Activated CD4-positive, alpha-beta T cell treated with anti-CD3 and anti-CD28 coated beads for 1 hour (primary cell): ENCODE results near the gene SAMM50.
"Not testable (repeated sequence)": the region's sequence is repeated elsewhere in the genome, so short reads cannot be mapped to it uniquely, and the experiment has no call there.

Source experiments
- DNase-seq: peaks from one replicate; pipeline ENCODE4 v3.0.0-alpha.2; 2020

The SAMM50 gene

DNA sequence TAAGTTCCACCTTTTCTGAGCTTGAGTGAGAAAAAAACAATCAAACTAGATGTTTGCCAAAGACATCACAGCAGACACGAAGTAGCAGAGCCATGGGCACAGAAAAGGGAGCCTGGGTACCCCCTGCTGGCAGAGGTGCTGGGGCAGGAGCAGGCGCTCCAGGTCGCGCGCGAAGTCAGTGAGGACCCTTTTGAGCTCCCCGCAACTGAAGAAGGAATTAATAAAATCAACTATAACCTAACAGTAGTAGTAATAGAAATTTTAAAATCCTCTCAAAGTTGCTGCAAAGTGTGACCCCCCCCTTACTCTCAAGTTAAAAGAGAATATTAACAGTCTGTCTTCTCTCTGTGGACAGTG, 48.8 kb downstream of the SAMM50 start:
- no peak for DNase-seq

DNA sequence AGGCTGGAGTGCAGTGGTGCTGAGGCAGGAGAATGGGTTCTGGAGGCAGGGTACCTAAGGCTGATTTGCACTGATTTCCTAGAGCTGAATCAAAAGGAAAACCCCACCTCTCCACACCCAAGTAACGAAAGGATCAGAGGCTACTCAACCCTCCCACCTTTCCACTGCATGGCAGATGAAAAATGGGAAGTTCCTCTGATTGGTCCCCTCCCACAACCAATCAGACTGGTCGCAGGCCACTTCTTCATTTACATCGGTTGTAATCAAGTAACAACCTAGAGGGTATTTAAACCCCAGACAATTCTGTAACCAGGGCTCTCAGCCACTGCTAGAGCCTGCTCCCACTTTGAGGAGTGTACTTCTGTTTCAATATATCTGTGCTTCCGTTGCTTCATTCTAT, 50.3 kb downstream of the SAMM50 start:
- no peak for DNase-seq

DNA sequence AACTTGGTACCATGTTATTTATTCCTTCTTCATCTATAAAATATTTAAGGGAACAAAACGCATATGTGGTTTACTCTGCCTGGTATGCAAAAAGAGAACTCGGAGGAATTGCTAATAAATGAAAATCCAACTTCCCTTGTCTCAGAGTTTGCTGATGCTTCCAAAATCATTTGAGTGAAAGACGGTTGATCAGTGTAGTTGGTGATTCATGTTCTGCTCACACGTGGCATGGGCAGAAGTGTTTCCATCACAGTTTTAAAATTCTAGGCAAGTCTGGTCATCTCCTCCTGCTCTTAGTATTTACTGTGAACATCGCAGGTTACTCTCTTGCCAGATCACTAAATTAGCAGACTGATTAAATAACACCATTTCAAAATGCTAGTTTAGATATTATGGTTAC, 56.9 kb downstream of the SAMM50 start:
- DNase-seq, result no peak

DNA sequence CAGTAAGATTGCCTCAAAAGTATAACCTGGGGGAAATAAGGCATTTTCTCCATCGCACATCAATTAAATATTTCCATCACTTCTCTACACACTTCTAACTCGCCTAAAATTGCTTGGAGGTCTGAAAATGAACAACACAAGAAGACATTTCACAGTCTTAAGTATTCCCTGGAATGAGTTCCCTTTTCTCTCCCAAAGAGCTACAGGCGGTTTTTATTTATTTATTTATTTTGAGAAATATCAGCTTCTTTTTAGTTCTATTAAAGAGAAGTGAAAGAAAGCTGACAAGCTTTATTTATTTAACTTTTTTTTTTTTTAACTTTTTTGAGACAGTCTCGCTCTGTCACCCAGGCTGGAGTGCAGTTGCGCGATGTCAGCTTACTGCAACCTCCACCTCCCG, 57.3 kb downstream of the SAMM50 start:
- no peak for DNase-seq

DNA sequence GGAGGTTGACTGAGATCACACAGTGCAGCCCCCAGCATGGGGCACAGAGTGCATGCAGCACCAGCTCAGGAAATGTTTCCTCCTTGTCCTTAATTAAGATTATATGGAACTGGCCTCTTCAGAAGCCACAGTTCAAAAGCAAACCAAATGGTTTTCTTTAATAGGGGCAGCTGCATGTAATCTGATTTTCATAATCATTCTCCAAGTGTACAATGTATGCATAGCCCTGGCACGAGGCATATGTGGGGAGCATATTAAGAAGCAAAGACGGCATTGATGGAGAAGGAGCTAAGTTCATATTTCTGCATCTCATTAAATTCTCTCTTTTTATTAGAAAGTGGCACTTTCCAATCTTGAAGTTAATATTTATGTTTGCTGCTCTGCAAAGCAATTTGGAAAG, 59.0 kb downstream of the SAMM50 start:
- DNase-seq, result no peak

DNA sequence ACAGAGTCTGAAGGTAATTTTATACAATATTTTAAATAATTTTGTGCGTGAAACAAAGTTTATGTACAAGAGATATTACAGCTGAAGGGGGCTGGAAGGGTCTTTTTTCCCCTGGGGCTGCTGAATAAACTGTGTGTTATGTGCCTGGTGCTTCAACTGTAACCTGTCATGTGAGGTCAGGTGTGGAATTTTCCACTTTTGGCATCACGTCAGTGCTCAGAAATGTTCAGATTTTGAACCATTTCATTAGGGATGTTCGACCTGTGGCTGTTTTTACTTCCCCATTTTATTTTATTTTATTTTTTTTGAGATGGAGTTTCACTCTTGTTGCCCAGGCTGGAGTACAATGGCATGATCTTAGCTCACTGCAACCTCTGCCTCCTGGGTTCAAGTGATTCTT, 61.3 kb downstream of the SAMM50 start:
- not testable (repeated sequence) for DNase-seq

DNA sequence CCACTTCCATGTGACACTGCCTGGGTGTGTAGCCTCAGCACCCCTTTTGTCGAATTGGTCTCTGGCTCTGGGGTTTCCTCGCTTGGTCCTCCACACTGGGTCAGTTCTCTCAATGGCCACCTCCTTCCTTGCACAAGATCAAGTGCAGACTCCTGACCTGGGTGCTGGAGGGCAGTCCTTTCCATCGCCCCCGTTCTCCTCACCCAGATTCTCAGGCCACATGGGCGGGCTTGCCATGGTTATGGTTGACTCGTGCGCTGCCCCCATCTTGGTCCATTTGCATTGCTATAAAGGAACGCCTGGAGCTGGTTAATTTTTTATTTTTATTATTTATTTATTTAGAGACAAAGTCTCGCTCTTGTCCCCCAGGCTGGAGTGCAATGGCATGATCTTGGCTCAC, 63.4 kb downstream of the SAMM50 start:
- no peak for DNase-seq

DNA sequence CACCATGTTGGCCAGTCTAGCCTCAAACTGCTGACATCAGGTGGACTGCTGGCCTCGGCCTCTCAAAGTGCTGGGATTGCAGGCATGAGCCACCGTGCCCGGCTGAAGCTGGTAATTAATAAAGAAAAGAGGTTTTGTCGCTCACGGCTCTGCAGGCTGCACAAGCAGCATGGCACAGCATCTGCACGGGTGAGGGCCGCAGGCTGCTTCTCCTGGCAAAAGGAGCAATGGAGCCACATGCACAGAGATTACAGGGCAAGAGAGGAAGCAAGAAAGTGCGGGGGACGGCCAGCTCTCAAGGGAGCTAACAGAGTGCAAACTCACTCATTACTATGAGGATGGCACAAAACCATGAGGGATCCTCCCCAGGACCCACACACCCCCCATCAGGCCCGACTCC, 64.2 kb downstream of the SAMM50 start:
- no peak for DNase-seq

DNA sequence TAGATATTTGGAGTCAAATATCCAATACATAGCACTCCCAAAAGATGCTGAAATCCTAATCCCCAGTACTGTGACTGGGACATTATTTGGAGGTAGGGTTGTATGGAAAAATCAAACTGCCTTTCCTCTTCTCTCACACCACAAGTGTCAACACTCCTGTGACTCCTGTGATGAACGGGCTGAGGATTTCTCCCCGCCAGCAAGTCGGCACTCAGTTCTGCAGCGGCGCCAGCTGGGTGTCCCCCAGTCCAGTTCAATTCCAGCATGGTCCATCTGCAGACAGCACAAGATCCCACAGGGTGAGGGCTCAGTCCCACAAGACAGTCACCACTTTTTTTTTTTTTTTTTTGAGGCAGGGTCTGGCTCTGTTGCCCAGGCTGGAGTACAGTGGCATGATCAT, 64.6 kb downstream of the SAMM50 start:
- DNase-seq, result no peak

DNA sequence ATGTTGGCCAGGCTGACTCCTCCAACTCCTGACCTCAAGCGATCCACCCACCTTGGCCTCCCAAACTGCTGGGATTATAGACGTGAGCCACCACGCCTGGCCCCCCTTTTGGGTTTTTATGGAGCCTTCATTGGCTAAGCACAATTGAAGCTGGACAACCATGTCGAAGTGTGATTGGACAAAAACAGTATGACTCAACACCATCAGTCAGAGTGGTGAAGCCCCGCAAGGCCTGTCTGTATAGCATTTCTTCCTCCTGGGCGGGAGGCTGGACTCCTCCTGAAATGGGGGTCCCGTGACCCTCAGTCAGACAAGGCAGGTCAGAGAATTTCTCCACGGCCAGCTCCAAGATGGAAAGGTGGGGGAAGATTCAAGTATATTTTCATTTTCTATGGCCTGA, 65.7 kb downstream of the SAMM50 start:
- DNase-seq, result no peak

DNA sequence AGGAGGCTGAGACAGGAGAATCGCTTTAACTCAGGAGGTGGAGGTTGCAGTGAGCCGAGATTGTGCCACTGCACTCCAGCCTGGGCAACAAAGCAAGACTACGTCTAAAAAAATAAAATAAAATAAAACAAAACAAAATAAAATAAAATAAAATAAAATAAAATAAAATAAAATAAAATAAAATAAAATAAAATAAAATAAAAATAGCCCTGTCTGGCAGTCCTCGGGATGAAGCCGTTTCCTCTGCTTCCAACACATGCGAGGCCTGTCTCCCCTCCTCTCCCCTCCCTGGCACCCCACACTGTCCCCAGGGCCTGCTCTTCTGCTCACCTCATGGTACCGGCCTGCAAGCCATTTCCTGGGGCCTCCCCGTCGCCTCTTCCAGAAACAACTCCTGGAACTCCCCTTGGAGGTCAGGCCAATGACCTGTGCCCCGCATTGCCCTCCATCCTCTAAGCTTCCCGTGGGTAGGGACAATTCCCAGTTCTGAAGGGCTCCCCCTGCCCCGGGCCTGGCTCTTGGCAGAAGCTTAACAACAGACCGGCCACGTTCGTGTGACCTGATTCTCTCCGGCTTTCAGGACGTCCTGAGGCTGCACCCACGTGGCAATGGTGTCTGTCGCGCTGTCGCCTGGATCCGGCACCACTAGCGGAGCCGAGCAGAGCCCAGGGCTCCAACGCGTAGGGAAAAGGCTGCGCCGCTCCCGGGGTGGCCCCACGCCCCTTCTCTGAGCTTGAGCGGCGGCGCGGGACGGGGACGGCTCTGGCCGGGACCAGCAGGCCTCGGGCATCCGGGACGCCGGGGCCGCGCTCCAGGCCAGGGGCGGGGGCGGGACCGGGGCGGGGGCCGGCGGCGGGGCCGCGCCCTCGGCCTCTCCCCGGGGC, 68.4 kb downstream of the SAMM50 start:
- DNase-seq, result no peak

DNA sequence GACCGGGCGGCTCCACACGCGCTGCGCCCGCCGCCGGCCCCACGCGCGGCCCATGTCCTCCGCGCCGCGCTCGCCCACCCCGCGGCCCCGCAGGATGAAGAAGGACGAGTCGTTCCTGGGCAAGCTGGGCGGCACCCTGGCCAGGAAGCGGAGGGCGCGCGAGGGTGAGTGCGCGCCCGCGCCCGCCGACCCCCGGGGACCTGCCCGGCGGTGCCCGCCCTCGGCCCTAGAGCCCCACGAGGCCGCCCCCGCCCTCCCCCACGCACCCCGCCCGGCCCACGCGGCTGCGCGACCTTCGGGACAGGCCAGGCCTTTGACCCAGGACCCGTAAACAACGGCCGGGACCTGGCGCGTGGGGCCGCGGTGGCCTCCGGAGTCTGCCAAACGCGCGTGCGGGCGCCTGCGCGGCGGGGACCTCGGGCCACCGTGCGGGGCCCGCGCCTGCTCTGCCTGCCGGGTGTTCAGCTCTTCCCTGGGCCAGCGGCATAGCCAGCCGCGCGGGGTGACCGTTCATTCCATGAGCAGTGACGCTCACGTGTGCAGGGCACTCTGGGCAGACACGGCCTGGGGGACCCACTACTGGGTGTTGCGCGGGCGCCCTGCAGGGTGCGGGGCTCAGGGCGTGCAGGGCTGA, 69.2 kb downstream of the SAMM50 start, which contains the start of gene PARVB:
Gene PARVB, plus strand, starts transcription at position 15 of the 634 bp plus-strand sequence. Its CDS starts 38 bp downstream, at position 53.
- DNase-seq, result no peak

DNA sequence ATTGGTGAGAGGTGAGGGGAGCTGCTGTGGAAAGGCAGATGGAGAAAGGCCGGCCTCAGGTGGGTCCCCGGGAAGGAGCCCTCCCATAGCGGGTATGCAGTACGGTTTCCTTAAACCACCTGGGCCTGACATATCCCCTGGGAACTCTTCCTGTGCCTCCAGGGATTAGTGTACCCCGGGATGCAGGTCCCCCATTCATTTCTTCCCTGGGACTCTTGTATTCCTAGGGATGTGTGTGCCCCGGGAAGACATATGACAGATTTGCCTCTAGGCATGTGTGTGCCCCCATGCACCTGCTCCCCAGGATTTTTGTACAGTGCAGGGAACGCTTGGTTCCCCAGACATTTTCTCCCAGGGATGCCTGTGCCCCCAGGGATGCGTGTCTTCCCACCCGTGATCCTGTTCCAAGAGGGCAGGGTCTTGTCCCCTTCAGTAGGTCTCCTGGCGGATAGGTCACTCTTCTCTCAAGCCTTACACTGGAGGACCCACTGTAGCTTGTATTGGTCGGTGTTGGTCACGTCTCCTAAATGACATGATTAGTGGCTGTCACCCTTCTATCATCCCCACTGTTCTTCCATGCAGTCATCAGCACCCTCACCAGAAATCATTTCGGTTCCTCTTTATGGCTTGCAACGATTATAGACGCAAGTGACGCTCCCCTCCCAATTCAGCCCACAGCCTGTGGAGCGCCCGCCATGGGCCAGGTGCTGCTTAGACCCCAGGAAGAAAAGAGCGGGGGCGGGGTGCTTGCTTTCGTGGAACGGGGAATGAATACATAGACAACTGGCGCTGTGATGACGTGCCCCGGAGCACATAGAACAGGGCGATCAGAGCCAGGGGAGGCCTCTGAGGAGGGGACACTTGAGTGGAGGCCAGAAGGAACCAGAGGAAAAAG, 70.2 kb downstream of the SAMM50 start:
- DNase-seq, result no peak

DNA sequence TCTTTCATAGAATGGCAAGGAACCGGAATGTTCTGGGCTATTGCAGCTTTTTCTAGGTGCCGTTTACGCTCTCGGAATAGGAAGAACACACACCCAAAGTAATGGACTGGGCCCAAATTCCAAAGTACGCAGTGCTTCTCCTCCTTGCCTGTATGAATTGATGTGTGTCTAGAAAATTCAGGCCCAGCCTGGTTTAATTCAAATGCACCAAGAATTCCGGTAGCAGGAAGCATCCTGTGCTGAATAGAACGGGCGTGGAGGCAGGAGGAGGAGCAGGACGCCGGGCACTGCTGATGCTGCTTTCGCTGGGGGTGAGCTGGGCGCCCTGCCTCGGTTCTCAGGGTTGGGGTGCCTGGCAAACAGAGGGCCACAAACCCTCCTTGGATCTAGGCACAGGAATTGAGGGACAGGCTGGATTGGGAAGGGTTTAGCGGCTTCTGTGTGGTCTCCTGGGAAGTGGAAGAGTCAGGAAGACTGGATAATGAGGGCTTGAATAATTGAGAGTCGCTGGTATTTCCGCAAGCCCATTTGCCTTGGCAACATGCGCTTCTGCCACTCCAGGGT, 70.9 kb downstream of the SAMM50 start:
- DNase-seq, result no peak

DNA sequence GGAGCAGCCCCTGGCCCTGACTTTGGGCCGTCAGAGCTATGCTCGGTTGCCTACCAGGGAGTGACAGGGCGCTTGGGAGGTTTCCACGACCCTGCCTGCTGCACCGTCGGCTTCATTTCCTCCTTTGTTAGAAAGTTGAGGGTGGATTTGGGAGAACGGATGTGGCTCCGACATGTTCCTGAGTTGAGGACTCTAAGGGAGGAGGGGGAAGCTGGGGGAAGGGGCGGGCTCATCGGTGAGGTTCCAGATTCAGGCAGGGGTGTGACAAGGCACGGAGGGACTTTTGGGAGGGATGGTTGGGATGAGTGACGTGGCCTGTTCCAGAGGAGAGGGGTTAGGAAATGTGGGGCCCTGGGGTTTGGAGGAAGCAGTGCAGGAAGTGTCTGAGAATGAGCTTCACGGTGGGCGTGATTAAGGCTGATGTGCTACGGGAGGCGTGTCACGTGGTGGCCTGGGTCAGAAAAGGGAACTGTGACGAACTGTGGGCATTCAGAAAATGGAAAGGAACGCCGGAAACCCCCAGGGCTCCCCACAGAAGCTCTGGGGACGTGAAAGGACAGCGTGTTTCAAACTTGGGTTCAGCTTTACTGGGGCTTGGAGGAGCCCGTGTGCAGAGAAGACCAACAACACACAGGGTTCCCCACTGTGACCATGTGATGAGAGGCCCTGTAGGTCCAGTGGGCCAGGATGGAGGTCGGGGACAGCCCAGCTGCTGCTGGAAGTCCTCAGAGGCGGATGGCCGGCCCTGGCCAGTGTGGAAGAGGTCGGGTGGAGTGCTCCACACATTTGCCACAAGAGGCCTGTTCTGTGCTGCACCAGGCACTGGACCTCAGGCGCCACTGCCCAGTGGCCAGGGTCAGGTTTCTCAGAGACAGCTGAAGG, 71.6 kb downstream of the SAMM50 start:
- peak; percentile 25 for DNase-seq

DNA sequence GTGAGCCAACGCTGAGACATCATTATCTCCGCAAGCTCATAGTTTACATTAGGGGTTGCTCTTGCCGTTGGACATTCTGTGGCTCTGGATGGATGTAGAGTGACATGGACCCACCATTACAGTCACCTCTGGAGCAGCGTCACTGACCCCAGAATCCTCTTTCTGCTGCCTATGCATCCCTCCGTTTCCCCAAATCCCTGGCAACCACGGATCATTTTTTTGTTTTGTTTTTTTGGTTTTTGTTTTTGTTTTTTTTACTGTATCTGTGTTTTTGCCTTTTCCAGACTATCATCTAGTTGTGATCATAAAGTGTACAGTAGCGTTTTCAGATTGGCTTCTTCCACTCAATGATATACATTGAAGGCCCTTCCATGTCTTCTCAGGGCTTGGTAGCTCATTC, 72.8 kb downstream of the SAMM50 start:
- no peak for DNase-seq

DNA sequence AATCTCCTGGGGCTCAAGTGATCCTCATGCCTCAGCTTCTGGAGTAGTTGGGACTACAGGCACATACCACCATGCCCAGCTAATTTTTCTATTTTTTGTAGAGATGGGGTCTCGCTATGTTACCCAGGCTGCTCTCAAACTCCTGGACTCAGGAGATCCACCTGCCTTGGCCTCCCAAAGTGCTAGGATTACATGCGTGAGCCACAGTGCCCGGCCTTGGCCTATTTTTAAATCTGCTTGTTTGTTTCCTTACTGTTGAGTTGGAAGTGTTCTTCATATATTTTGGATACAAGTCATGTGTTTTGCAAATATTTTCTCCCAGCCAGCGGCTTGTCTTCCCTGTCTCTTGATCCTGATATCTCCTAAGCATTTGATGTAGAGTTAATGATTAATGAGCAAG, 73.8 kb downstream of the SAMM50 start:
- no peak for DNase-seq

DNA sequence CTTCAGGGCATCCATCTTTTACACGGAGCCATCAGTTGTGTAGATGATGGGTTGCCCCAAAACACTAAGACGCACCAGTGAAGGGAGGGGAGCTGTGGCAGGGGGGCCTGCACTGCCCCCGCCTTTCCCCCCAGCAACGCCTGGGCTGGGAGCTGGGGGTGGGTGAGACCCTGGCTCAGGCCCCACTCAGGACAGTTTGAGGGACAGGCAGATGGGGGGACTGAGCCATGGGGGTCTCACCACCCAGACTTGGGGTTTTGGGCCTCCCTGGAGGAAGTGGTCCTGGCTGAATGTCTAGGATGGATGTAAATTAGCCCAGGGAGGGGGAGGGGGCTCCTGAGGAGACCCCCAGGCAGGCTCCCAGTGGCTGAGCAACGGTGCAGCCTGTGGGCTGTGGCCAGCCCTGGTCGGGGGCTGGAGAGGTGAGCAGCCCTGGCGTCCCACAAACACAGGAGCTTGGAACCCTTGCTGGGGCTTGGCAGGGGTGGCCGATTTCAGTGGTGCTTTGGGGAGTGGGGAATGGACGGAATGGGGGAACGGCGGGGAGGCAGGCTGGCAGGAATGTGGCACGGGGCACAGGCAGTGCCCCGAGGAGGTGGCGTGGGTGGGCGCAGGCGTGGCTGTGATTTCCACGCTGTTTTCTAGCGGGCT, 74.9 kb downstream of the SAMM50 start:
- DNase-seq, result no peak

DNA sequence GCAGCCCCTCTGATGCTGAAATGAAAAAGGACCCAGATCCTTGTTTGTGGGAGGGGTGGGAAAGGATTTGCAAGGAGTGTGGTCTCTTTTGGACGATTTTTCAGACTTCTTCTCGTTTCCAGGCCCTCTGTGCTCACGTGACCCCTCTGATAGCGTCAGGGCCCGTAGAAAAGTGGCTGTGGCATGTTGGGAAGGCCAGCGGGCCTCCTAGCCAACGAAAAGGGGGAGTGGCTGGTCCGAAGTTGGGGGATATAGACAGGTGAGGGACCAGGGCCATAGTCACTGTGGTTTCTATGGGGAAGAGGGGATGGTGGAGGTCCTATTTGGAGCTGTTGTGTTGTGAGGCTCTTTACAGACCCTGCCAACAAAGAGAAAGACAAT, 75.5 kb downstream of the SAMM50 start:
- DNase-seq, result no peak

DNA sequence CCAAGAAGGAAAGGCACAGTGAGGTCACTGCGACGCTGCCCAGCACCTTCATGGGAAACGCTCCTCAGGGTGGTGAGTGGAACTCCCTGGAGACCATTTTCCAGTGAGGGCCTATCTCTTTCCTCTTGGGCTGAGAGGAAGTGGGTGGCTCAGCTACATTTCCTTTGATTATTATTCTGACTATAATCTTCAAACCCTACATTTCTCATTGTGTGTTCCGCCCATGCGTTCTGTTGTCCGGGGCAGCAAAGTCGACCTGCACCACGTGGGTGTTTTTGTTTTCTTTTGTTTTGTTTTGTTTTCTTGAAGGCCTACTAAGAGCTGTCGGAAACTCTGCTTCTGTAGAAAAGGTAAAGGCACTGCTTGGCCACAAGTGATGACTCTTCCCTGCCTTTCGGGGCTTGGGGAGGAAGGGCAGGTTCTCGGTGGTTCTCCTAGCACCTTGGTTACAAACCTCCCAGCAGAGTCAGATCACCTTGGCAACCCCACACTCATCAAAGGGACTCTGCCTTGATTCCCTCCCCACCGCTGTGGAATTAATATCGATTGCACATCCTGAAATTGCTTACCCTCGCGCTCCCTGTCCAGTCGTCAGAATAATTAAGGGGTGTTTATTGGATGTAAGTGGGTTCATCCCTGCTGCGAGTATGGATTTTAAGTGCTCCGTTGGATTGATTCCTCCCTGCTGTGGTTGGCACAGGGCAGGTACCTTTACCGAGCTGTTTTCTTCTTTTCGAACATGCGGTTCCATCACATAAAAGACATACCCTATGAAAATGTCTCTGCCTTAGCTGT, 76.1 kb downstream of the SAMM50 start:
- no peak for DNase-seq
